Measurements from ENCODE around the gene FOXC2.

DNA sequence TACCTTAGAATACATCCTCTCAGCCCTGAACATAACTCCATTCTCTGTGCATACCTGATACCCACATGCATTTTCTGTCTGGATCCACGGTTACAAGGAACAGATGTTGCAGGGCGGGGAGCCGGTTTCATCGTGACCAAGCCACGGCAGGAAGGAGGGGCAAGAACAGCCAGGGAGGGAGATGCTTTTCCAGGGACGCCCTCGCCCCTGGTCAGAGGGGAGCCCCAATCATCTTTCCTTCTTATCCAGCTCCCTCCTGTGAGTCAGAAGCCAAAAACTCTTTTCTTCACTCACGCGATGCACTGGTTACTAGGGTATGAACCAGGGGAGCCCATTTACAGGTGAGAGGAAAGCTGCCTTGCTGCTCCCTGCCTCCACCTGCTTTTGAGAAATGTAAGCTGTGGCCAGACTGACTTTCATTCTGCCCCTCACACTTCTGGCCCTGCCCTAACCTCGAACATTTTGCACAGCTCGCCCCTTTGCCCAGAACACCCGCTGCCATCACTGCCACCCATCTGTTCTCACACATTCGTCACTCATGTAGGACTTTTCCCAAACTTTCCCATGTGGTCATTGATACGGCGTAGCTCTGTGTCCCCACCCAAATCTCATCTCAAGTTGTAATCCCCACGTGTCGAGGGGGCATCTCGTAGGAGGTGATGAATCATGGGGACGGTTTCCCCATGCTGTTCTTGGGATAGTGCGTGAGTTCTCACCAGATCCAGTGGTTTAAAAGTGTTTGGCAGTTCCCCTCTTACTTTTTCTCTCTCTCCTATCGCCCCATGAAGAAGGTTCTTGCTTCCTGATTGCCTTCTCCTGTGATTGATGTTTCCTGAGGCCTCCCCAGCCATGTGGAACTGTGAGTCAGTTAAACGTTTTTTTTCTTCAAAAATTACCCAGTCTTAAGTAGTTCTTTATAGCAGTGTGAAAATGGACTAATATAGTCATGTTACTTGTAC, 32.3 kb downstream of the FOXC2 start:
- TF ChIP-seq EZH2phosphoT487 (IDR thresholded peaks at IDR 0.05; ENCODE audit: insufficient read depth, low read depth) (no peak), EZH2 (IDR thresholded peaks at IDR 0.05; ENCODE audit: insufficient read depth, poor library complexity, severe bottlenecking) (no peak)

Data from GM23248 (cell line).